ENCODE results near the gene ENPP3. TPM values are rescaled to one million over a fixed set of nuclear protein-coding genes. Genes with fewer than 3 reads are reported as not detected.
A peak's percentile ranks its signal among the peaks of the same experiment; 100 is the strongest.

Gene ENPP3
- total and polyA plus RNA-seq, 2 of the 13 experiments (the other 11 are each of a cell fraction or from before 2014, with no cell fraction given): 40.0 to 75.4 TPM

GRCh38 chr6:131635384-131636340 is 1.4 kb upstream of the ENPP3 start (continued):
- no peak; the same call in 1 of the 2 replicates for TF ChIP-seq ZZZ3 (CRISPR knock-in tag; IDR thresholded peaks at IDR 0.05; ENCODE audit: borderline replicate concordance)
- TF ChIP-seq GRHL1 (CRISPR knock-in tag; conservative IDR thresholded peaks at IDR 0.05): no peak
- no peak for TF ChIP-seq HIVEP1 (CRISPR knock-in tag; IDR thresholded peaks at IDR 0.05)
- TF ChIP-seq ZNF784 (CRISPR knock-in tag; IDR thresholded peaks at IDR 0.05; ENCODE audit: borderline replicate concordance): 0 out of 2 replicates have a peak, but pooled peaks have one; percentile 18
- no peak for TF ChIP-seq MNT (IDR thresholded peaks at IDR 0.05)
- TF ChIP-seq PHF20 (CRISPR knock-in tag; IDR thresholded peaks at IDR 0.05): no peak
- TF ChIP-seq ZNF318 (CRISPR knock-in tag; IDR thresholded peaks at IDR 0.05): no peak; the same call in 1 of the 2 replicates
- no peak for TF ChIP-seq ZNF597 (CRISPR knock-in tag; IDR thresholded peaks at IDR 0.05)
- peak; percentile 76 for TF ChIP-seq ZNF12 (CRISPR knock-in tag; IDR thresholded peaks at IDR 0.05)
- no peak; the same call in 1 of the 2 replicates for TF ChIP-seq ZNF652 (CRISPR knock-in tag; IDR thresholded peaks at IDR 0.05; ENCODE audit: borderline replicate concordance, low read depth)
- TF ChIP-seq SMAD3 (CRISPR knock-in tag; IDR thresholded peaks at IDR 0.05): no peak
- no peak for TF ChIP-seq SALL2 (CRISPR knock-in tag; IDR thresholded peaks at IDR 0.05)
- TF ChIP-seq ZMAT3 (CRISPR knock-in tag; conservative IDR thresholded peaks at IDR 0.05): peak; percentile 87
- no peak; the same call in 1 of the 2 replicates for TF ChIP-seq ATF7-NPFF (CRISPR knock-in tag; IDR thresholded peaks at IDR 0.05; ENCODE audit: low read depth)
